Brain pericyte (primary cell): Measurements from ENCODE around the gene RAB3GAP1.
"Not testable (repeated sequence)": the region's sequence is repeated elsewhere in the genome, so short reads cannot be mapped to it uniquely, and the experiment has no call there.

Experiments used
- DNase-seq: peaks from one replicate; pipeline ENCODE4 v3.0.0-alpha.2; 2012; ENCODE audit warnings: low read depth, low spot score

Gene RAB3GAP1

DNA sequence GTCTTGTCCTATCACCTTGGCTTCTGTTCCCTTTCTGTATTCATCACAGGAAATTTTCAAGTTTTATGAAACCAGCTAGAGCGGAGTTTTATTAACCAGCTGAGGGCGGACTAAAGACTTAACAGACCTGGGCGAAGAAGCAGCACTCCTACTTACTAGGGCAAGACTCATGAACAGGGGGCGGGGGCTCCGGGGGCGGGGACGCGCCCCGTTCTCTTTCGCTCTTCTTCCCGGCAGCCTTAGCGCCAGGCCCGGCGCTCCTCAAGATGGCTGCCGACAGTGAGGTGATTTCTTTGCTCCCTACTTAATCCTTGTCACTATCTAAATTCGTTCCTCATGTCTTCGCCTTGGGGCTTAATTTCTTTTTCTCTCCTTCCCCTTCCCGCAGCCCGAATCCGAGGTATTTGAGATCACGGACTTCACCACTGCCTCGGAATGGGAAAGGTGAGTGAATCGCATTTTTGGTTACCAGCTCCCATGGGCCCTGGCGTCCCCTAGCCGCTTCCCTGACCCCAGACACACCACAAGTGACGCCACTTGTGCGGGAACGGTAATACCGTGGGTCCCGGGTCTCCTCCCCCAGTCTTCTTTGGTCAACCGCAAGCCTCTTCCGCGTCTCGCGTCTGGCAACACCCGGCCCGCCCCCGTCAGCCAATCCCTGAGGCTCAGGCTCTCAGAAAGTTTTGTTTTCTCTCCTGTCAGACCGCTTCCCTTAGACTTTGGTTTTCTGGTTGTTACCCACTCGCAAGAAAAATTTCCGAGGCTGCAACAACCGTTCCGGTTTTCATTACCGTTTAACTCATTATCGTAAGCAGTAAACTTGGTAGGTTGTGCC, at the start of gene RAB3GAP1:
TSS of gene RAB3GAP1 (plus strand) at position 251 of the 835 bp plus-strand sequence. CDS start at position 267, 16 bp downstream.
- DNase-seq: peak; percentile 25

DNA sequence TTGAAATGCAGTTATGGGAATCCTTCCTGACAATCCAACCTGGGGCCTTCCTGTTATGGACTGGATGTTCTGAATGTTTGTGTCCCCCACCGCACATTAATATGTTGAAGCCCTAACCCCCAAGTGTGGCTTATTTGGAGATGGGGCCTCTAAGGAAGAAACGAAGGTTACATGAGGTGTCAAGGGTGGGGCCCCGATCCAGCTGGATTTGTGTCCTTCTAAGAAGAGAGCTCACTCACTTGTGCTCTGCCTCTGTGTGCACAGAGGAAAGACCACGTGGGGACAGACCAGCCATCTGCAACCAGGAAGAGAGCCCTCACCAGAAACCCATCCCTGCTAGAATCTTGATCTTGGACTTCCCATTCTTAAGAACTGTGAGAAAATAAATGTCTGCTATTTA, 49.3 kb upstream of the RAB3GAP1 start:
- no peak for DNase-seq

DNA sequence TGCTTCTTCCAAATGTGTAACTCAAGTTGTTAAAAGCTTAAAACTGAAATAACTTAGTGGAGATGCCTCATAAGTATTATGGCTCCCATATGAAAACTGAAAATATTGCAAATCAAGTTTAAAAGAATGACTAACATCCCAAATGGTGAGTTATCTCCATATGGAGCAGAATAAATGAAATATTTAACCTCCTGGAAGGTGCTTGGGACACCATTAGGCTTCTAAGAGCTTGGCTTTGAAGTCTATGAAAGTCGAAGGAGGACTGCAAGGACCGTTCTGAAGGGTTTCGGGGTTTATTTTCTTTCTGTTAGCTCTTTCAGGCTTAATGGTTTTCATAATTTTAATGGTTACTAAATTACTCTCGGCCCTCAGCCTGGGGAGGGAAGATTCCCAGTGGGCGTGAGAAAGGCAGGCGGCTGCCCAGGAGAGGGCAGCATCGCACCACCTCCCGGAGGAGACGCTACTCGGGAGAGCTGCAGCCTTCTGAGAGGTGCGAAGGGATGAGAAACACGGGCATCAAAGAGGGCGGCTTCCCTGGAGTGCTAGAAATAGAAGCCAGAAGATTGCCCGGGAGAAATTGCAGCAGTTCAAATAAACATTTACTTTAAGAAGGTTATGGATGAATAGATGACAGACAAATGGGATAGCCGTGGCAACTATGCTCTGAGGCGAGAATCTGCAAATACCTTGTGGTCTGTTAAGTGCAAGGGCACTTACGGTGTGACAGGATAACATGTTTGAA, 47.9 kb upstream of the RAB3GAP1 start:
- DNase-seq: peak; percentile 13

DNA sequence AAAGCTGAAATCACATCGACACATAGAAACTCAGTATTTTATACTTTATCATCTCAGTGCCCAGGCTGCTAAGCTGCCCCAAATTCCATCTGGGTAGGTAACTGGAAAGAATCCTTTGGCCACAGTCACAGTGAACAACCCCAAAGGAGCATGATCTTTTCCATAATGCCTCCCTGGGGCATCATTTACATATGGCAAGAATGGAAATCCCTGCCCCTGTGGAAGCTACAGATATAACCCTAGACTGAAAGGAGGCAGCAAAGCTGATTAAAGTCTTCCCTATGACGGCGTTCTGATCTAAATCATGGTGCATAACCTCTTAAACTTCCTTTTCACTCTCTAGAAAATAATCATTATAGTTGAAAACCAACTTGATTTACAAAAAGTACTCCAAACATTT, 46.3 kb upstream of the RAB3GAP1 start:
- DNase-seq: no peak

DNA sequence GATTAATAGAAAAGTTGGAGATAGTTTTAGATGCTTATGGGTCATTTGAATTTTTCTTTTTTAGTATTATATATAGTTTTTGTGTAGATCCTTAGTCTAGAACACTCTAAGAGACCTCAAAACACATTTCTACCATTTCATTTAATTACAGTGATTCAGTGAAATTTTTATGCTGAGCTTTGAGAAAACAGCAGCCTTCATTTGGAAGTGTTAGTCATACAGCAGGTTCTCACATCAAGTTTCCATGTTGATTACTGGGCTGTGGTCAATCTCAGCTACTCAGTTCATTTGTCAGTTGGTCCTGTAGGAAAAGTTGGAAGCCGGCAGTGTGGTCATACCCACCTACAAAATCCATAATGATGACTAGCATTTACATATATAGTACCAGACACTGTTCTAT, 42.8 kb upstream of the RAB3GAP1 start:
- DNase-seq: no peak

GRCh38 chr2:135010200-135010942, 41.7 kb upstream of the RAB3GAP1 start:
- no peak for DNase-seq

GRCh38 chr2:135011633-135012032, 40.5 kb upstream of the RAB3GAP1 start:
- no peak for DNase-seq

GRCh38 chr2:135021618-135022017, 30.5 kb upstream of the RAB3GAP1 start:
- DNase-seq: no peak

DNA sequence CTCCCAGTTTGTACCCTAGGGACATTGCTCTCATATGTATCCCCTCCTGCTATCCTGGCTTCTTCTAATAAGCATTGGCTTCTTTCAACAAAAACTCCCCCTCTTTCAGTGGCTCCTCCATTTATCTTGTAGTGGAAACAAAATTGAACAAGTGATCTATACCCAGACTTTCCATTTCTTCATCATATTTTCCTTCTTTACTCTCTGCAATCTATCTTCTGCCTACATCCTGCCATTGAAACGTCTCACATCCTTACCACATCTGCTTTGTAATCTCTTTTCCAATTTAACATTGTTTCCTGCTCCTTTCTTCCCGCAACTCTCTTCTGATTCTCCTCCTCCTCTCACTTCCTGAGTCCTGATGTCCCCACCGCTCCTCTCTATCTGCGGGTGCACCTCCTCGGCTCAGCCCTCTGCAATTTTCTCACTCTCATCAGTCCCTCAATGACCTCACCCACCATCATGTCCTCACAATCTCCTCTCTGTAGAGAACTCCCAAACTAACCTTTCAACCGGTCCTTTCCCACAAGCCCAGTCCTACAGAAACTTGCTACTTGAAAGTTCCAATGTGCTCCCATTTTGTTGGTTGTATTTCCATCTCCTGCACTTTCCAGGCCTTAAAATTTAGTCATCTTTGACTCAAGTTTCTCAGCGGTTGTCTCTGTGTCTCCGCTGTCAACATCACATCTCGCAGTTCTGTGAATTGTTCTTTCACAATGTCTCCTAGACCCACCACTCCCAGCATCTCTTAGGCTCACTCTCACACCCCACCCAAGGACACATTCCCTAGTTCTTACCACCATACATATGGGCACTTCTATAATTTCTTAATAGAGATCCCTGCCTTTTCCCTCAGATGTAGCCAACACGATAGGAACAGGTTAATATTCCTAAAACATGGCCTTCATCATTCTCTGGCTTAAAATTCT, 28.9 kb upstream of the RAB3GAP1 start:
- no peak for DNase-seq

DNA sequence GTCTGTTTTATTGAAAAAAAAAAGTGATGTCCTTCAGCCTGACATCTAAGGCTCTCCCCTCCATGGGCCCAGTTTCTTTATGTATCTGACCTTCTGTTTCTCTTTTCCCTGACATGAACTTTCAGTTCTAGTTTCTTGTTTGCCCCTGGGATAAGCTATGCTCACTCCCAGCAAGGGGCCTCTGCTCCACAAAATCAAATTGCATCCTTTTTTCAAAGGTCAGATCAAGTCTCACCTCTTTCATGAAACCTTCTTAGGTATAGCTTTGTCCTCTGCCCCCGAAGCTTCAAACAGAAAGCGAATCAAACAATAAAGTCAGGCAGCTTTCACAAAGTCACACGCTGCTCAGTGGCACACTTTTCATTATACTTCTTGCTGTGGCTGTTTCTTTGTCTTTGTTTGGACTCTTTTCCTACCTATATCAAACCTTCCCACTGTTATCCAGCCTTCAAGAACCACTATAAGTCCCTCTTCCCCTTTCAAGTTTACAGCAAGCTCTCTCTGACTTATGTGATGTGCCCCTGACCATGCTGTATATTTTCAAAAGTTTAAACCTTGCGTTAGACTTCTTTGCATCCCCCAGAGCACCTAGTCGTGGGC, 28.1 kb upstream of the RAB3GAP1 start:
- no peak for DNase-seq

- no peak for DNase-seq
These were observed 22.5 kb upstream of the RAB3GAP1 start for GRCh38 chr2:135029481-135030134.

DNA sequence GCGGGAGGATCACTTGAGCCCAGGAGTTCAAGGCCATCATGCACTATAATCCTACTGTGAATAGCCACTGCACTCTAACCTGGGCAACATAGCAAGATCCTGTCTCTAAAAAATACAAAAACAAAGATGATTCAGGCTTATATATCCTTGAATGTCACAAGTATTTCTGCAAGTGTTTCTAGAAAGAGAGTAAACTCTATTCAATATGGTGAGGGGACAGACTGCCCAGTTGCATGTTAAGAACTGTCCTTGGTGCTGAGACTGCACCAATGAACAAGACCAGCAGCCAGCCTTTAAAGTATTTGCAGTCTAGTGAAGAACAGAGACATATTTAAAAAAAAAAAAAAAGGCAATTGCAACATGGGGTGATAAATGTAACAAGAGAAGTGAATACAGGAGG, 21.3 kb upstream of the RAB3GAP1 start:
- DNase-seq: no peak

GRCh38 chr2:135033216-135033615, 18.9 kb upstream of the RAB3GAP1 start:
- DNase-seq: not testable (repeated sequence)

DNA sequence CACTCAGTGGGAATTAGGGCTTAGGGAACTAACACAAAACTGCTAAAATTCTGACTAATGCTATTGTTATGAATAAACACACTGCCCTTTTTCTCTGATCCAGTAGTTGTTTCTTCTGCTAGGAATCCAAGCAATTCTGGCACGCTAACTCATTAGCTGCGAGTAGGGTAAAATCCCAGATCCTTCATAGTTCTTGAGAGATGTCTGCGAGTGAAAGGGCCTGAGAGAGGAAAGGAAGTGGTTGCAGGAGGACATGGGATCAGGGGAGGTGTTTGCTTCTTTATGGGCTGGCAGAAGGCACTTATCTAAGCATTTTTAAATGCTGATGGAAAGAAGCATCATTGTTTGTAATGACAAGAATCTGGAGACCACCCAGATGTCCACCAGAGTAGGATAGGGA, 14.3 kb upstream of the RAB3GAP1 start:
- no peak for DNase-seq

DNA sequence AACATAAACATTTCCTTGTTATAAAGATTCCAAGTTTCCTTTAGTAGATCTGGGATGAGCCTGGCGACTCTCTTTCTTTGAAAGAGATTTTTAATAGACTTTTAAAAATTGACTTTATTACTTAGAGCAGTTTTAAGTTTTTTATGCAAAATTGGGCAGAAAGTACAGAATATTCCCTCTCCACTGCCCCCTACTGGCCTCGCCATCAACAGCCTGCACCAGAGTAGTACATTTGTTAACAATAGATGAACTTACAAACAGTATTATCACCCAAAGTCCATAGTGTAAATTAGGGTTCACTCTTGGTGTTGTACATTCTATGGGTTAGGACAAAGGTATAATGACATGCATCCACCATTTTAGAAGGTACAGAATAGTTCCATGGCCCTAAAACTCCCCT, 8.7 kb upstream of the RAB3GAP1 start:
- no peak for DNase-seq

GRCh38 chr2:135047300-135047699, 4.8 kb upstream of the RAB3GAP1 start, which contains the start of gene MAP3K19:
Gene MAP3K19, minus strand, starts transcription at chr2:135047447. Its CDS starts 22,800 bp downstream, at chr2:135024647.
- no peak for DNase-seq

- DNase-seq: no peak
These were observed 4.0 kb upstream of the RAB3GAP1 start for GRCh38 chr2:135048122-135048521.

DNA sequence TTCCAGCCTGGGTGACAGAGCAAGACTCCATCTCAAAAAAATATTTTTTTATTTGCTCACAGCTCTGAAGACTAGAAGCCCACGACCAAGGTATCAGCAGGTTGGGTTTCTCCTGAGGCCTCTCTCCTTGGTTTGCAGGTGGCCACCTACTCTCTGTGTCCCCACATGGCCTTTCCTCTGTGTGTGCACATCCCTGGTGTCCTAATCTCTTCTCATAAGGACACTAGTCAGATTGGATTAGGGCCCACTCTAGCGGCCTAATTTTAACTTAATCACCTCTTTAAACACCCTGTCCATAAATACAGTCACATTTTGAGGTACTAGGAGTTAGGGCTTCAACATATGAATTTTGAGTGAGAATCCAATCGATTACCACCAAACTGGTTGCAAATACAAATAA, 2.0 kb upstream of the RAB3GAP1 start:
- no peak for DNase-seq

DNA sequence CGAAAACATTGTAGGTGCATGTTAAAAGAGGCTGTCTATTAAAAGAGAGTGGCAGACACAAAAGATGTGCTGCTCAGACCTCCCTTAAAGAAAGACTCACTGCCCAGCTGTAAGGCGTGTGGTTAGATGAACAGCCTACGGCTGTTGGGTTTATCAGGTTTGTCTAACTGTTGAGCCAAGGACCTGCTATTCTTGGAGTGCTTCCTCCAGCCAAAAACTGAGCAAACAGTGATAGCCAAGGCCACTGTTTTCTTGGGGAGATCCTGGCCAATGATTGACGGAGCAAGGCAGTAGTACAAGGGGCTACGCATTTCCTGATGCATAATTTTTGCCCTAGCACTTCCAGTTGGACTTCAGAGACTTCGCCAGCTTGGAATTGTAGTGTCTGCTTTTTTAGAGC, 1.4 kb upstream of the RAB3GAP1 start:
- DNase-seq: no peak

DNA sequence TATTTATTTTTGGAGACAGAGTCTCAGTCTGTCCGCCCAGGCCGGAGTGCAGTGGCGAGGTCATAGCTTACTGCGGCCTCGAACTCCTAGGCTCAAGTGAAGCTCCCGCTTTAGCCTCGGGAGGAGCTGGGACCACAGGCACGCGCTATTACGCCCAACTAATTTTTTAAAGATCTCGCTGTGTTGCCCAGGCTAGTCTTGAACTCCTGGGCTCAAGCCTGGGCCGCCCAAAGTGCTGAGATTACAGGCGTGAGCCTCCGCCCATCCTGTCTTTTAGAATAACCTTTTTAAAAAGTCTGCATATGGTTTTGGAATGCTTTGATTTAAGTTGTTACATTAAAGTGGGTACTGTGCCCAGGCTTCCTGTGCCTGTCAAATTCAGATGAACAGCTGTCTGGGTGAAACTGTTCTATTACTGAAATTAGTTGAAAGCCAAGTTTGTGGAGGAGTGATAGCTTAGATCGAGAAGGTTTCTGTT, 944 bp downstream of the RAB3GAP1 start:
- no peak for DNase-seq
